Measurements from ENCODE around the gene EIF1. TPM values are rescaled to one million over a fixed set of nuclear protein-coding genes. Genes with fewer than 3 reads are reported as not detected.
"Not testable (repeated sequence)": the region's sequence is repeated elsewhere in the genome, so short reads cannot be mapped to it uniquely, and the experiment has no call there.

EIF1 gene
- total RNA-seq, 1 donor from 2014 or later: 990 TPM

- Mint-ChIP-seq H3K4me3 (ENCODE audit: unreplicated experiment) (no peak overlapping the region), H3K9me3 (ENCODE audit: low read depth) (no peaks in the 10 kb centered on the region)
Measured at GRCh38 chr17:41692722-41693521, 4.2 kb downstream of the EIF1 start.

GRCh38 chr17:41695134-41695661, 6.5 kb downstream of the EIF1 start:
- Mint-ChIP-seq H3K4me3 (ENCODE audit: unreplicated experiment) (no peak overlapping the region), H3K9me3 (ENCODE audit: low read depth) (no peaks in the 10 kb centered on the region), H3K27me3 (ENCODE audit: low read depth) (no peaks in the 10 kb centered on the region), H3K36me3 (ENCODE audit: low read depth) (peaks cover 26% of the 10 kb centered on the region), H3K4me1 (ENCODE audit: low read depth) (peaks cover 22% of the 10 kb centered on the region), H3K27ac (ENCODE audit: unreplicated experiment) (peak overlapping the region; percentile 32)
- TF ChIP-seq CTCF (IDR thresholded peaks at IDR 0.05): no peak
- DNase-seq (ENCODE audit: low spot score): no peak

More at GRCh38 chr17:41692722-41693521, 4.2 kb downstream of the EIF1 start:
- H3K27me3 Mint-ChIP-seq (ENCODE audit: low read depth): no peaks in the 10 kb centered on the region
- no peak for DNase-seq (ENCODE audit: low spot score)
- peaks cover 33% of the 10 kb centered on the region for H3K36me3 Mint-ChIP-seq (ENCODE audit: low read depth)
- H3K27ac Mint-ChIP-seq (ENCODE audit: unreplicated experiment): peak overlapping the region; percentile 74
- no peak for TF ChIP-seq CTCF (IDR thresholded peaks at IDR 0.05)
- peaks cover 33% of the 10 kb centered on the region for H3K4me1 Mint-ChIP-seq (ENCODE audit: low read depth)

GRCh38 chr17:41695954-41696757, 7.5 kb downstream of the EIF1 start:
- Mint-ChIP-seq H3K4me1 (ENCODE audit: low read depth) (peaks cover 15% of the 10 kb centered on the region), H3K27ac (ENCODE audit: unreplicated experiment) (peak overlapping the region; percentile 39), H3K9me3 (ENCODE audit: low read depth) (no peaks in the 10 kb centered on the region), H3K27me3 (ENCODE audit: low read depth) (peaks cover 2% of the 10 kb centered on the region), H3K36me3 (ENCODE audit: low read depth) (peaks cover 16% of the 10 kb centered on the region), H3K4me3 (ENCODE audit: unreplicated experiment) (no peak overlapping the region)
- no peak for DNase-seq (ENCODE audit: low spot score)
- TF ChIP-seq CTCF (IDR thresholded peaks at IDR 0.05): peak; percentile 89

- Mint-ChIP-seq H3K27ac (ENCODE audit: unreplicated experiment) (peak overlapping the region; percentile 12), H3K27me3 (ENCODE audit: low read depth) (peaks cover 3% of the 10 kb centered on the region), H3K9me3 (ENCODE audit: low read depth) (no peaks in the 10 kb centered on the region), H3K4me1 (ENCODE audit: low read depth) (peaks cover 11% of the 10 kb centered on the region), H3K36me3 (ENCODE audit: low read depth) (peaks cover 6% of the 10 kb centered on the region), H3K4me3 (ENCODE audit: unreplicated experiment) (no peak overlapping the region)
- TF ChIP-seq CTCF (IDR thresholded peaks at IDR 0.05): no peak
- DNase-seq (ENCODE audit: low spot score): no peak
Measured at GRCh38 chr17:41697122-41697962, 8.7 kb downstream of the EIF1 start.

GRCh38 chr17:41700843-41701242, 12.2 kb downstream of the EIF1 start:
- not testable (repeated sequence) for DNase-seq (ENCODE audit: low spot score); H3K4me3 Mint-ChIP-seq (ENCODE audit: unreplicated experiment); H3K4me1 Mint-ChIP-seq (ENCODE audit: low read depth); H3K9me3 Mint-ChIP-seq (ENCODE audit: low read depth); H3K36me3 Mint-ChIP-seq (ENCODE audit: low read depth); H3K27me3 Mint-ChIP-seq (ENCODE audit: low read depth); H3K27ac Mint-ChIP-seq (ENCODE audit: unreplicated experiment)
